HCT116 (cell line): ENCODE data around the gene C9orf50.

ENCODE experiments used
- CEBPB ChIP-seq: IDR thresholded peaks from 2 replicates; pipeline ENCODE4 v1.6.1; 2012; ENCODE audit warnings: low read depth
- CTCF ChIP-seq, 3 experiments: fragments of 200-600 bp in 1 of 3; sonication (generic) in 1 of 3; IDR thresholded peaks in 2 of 3; conservative IDR thresholded peaks in 1 of 3; 2 replicates each; pipeline ENCODE4 v1.5.1; 2012 to 2017; ENCODE audit warnings: low read depth in 2 of 3, low read length in 2 of 3, antibody characterized with exemption in 1 of 3, borderline replicate concordance in 1 of 3, control low read depth in 1 of 3, mild to moderate bottlenecking in 1 of 3, mixed read lengths in 1 of 3, mixed run types in 1 of 3, moderate library complexity in 1 of 3; ENCODE audit not compliant: insufficient read depth in 1 of 3
- EZH2 ChIP-seq: fragments of 200-600 bp; sonication (generic); IDR thresholded peaks from 2 replicates; pipeline ENCODE4 v1.6.1; 2017; ENCODE audit warnings: antibody characterized with exemption, mixed run types
- POLR2A ChIP-seq: IDR thresholded peaks from 2 replicates; pipeline ENCODE4 v1.7.0; 2011; ENCODE audit warnings: borderline replicate concordance; ENCODE audit not compliant: insufficient read depth, insufficient read length; ENCODE audit errors: extremely low read depth
- YY1 ChIP-seq: IDR thresholded peaks from 2 replicates; pipeline ENCODE4 v1.6.1; 2011; ENCODE audit warnings: low read length, low read depth, moderate library complexity, mild to moderate bottlenecking; ENCODE audit not compliant: insufficient replicate concordance; ENCODE audit errors: extremely low read depth
- TF ChIP-seq, protein P1 (sequence below): IDR thresholded peaks from 2 replicates; pipeline ENCODE4 v1.6.1; 2012

GRCh38 chr9:129601082-129601674 lies 19.7 kb downstream of the C9orf50 start:
- TF ChIP-seq POLR2A, result no peak
- TF ChIP-seq, protein P1, sequence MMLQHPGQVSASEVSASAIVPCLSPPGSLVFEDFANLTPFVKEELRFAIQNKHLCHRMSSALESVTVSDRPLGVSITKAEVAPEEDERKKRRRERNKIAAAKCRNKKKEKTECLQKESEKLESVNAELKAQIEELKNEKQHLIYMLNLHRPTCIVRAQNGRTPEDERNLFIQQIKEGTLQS, result no peak
- no peak for TF ChIP-seq CEBPB
- no peak for TF ChIP-seq EZH2
- TF ChIP-seq YY1, result no peak
- no peak for TF ChIP-seq CTCF (IDR thresholded peaks at IDR 0.05 in 2 of 3, conservative IDR thresholded peaks at IDR 0.05 in 1 of 3; ENCODE audit: borderline replicate concordance in 1 of 3, insufficient read depth in 1 of 3, low read depth in 2 of 3, low read length in 2 of 3)
